Measurements from ENCODE around the gene NR5A2.

Gene NR5A2

GRCh38 chr1:200034262-200034557, 6.7 kb downstream of the NR5A2 start:
- Histone ChIP-seq H3K4me1 (ENCODE audit: control insufficient read depth, insufficient read depth, low read length) (no peaks in the 10 kb centered on the region), H3K4me3 (ENCODE audit: low read depth, low read length) (no peak overlapping the region), H3K27ac (ENCODE audit: extremely low read depth, low read depth, low read length) (no peak overlapping the region), H3K36me3 (ENCODE audit: control insufficient read depth in 2 of 2, insufficient read depth in 1 of 2, low read length in 2 of 2) (no peaks in the 10 kb centered on the region), H3K9me3 (ENCODE audit: control insufficient read depth, insufficient read depth, low read depth, low read length) (no peaks in the 10 kb centered on the region)
- no peak for TF ChIP-seq ZNF530 (tag by site-specific recombination; IDR thresholded peaks at IDR 0.05; ENCODE audit: low read depth)
- no peak for TF ChIP-seq REST (tag by site-specific recombination; IDR thresholded peaks at IDR 0.05)
- TF ChIP-seq ZNF324 (tag by site-specific recombination; IDR thresholded peaks at IDR 0.05) = no peak
- CTCF ChIA-PET = no interaction called here
- POLR2A ChIA-PET = no interaction called here

- no peak overlapping the region for H3K4me3 ChIP-seq (ENCODE audit: low read depth, low read length)
- POLR2A ChIA-PET = interaction anchor here (0.8 kb wide), 1 partner anchor 505 kb away, joined by 5 read pairs; no protein-coding TSS in a partner anchor
Observed at GRCh38 chr1:200034761-200035396, 7.4 kb downstream of the NR5A2 start.

GRCh38 chr1:200035397-200035955, 8.0 kb downstream of the NR5A2 start:
- CTCF ChIA-PET = no interaction called here
- Histone ChIP-seq H3K4me3 (ENCODE audit: low read depth, low read length) (no peak overlapping the region), H3K4me1 (ENCODE audit: control insufficient read depth, insufficient read depth, low read length) (peaks cover 5% of the 10 kb centered on the region; the same call in 1 of the 2 replicates), H3K27ac (ENCODE audit: extremely low read depth, low read depth, low read length) (no peak overlapping the region), H3K36me3 (ENCODE audit: control insufficient read depth in 2 of 2, insufficient read depth in 1 of 2, low read length in 2 of 2) (no peaks in the 10 kb centered on the region), H3K9me3 (ENCODE audit: control insufficient read depth, insufficient read depth, low read depth, low read length) (no peaks in the 10 kb centered on the region)
- no peak for TF ChIP-seq ZNF704 (tag by site-specific recombination; IDR thresholded peaks at IDR 0.05)
- no peak for TF ChIP-seq ZNF311 (tag by site-specific recombination; IDR thresholded peaks at IDR 0.05; ENCODE audit: borderline replicate concordance)
- no peak for TF ChIP-seq OVOL3 (tag by site-specific recombination; IDR thresholded peaks at IDR 0.05)
- no peak for TF ChIP-seq ZFP37 (tag by site-specific recombination; IDR thresholded peaks at IDR 0.05)
- TF ChIP-seq ZNF416 (tag by site-specific recombination; IDR thresholded peaks at IDR 0.05) = no peak
- no peak for TF ChIP-seq SP7 (tag by site-specific recombination; IDR thresholded peaks at IDR 0.05)
- no peak for TF ChIP-seq ZNF221 (tag by site-specific recombination; IDR thresholded peaks at IDR 0.05; ENCODE audit: borderline replicate concordance)
- no peak for TF ChIP-seq MEIS1 (CRISPR knock-in tag; IDR thresholded peaks at IDR 0.05; ENCODE audit: borderline replicate concordance)
- TF ChIP-seq HOXC10 (CRISPR knock-in tag; IDR thresholded peaks at IDR 0.05) = no peak
- no peak for TF ChIP-seq ZNF174 (tag by site-specific recombination; IDR thresholded peaks at IDR 0.05)
- no peak for TF ChIP-seq ZNF701 (tag by site-specific recombination; IDR thresholded peaks at IDR 0.05)
- TF ChIP-seq ZNF148 (tag by site-specific recombination; IDR thresholded peaks at IDR 0.05; ENCODE audit: borderline replicate concordance) = no peak
- TF ChIP-seq ZNF529 (tag by site-specific recombination; IDR thresholded peaks at IDR 0.05; ENCODE audit: insufficient replicate concordance) = no peak
- no peak for TF ChIP-seq ZNF433 (tag by site-specific recombination; IDR thresholded peaks at IDR 0.05; ENCODE audit: low read depth)
- no peak for TF ChIP-seq ZNF394 (tag by site-specific recombination; IDR thresholded peaks at IDR 0.05; ENCODE audit: borderline replicate concordance)
- TF ChIP-seq ZNF404 (tag by site-specific recombination; IDR thresholded peaks at IDR 0.05) = no peak
- TF ChIP-seq ZNF600 (tag by site-specific recombination; IDR thresholded peaks at IDR 0.05) = no peak
- no peak for TF ChIP-seq TRIM28 (IDR thresholded peaks at IDR 0.05; ENCODE audit: borderline replicate concordance, low read length)
- TF ChIP-seq GLI4 (tag by site-specific recombination; IDR thresholded peaks at IDR 0.05) = no peak
- TF ChIP-seq ZNF354C (tag by site-specific recombination; IDR thresholded peaks at IDR 0.05; ENCODE audit: borderline replicate concordance, low read depth) = no peak
- POLR2A ChIA-PET = no interaction called here

More at GRCh38 chr1:200034761-200035396, 7.4 kb downstream of the NR5A2 start:
- Histone ChIP-seq H3K27ac (ENCODE audit: extremely low read depth, low read depth, low read length) (no peak overlapping the region), H3K4me1 (ENCODE audit: control insufficient read depth, insufficient read depth, low read length) (peaks cover under 1% of the 10 kb centered on the region; the same call in 1 of the 2 replicates), H3K9me3 (ENCODE audit: control insufficient read depth, insufficient read depth, low read depth, low read length) (no peaks in the 10 kb centered on the region), H3K36me3 (ENCODE audit: control insufficient read depth in 2 of 2, insufficient read depth in 1 of 2, low read length in 2 of 2) (no peaks in the 10 kb centered on the region)
- CTCF ChIA-PET = no interaction called here
- TF ChIP-seq ZNF521 (tag by site-specific recombination; IDR thresholded peaks at IDR 0.05) (no peak), REPIN1 (tag by site-specific recombination; IDR thresholded peaks at IDR 0.05; ENCODE audit: low read depth) (no peak), ZNF184 (tag by site-specific recombination; IDR thresholded peaks at IDR 0.05) (no peak)

Measured in HEK293 (cell line).